Left renal cortex interstitium (tissue), 4 donors: ENCODE measurements around the gene KIAA1671. TPM values are rescaled to one million over a fixed set of nuclear protein-coding genes. Genes with fewer than 3 reads are reported as not detected.
"Not testable (repeated sequence)": the region's sequence is repeated elsewhere in the genome, so short reads cannot be mapped to it uniquely, and the experiment has no call there.

Source experiments
- DNase-seq, 4 donors: peaks; one replicate each; pipeline ENCODE4 v3.0.0-alpha.2; 2013; ENCODE audit warnings: low read depth in 4 of 4, low spot score in 2 of 4, missing footprints in 1 of 4
- polyA plus RNA-seq, 4 donors: library from polyadenylated mRNA; unstranded; fragments of 120-200 nt; gene quantifications; one replicate each; pipeline ENCODE4 v1.2.1, GENCODE V29; 2013; ENCODE audit not compliant: insufficient read length in 4 of 4

The KIAA1671 gene
- polyA plus RNA-seq, 4 donors: 22.2 to 26.0 (median 24.9) TPM

GRCh38 chr22:25183949-25184619 lies 231.6 kb downstream of the KIAA1671 start:
- DNase-seq: no peak

- DNase-seq: no peak
Observed at GRCh38 chr22:25186140-25186539, 233.6 kb downstream of the KIAA1671 start.

GRCh38 chr22:25187469-25187868 lies 235.0 kb downstream of the KIAA1671 start:
- DNase-seq: no peak

- DNase-seq: no peak
Observed at GRCh38 chr22:25192406-25192805, 239.9 kb downstream of the KIAA1671 start.

GRCh38 chr22:25193130-25193529 lies 240.6 kb downstream of the KIAA1671 start:
- no peak for DNase-seq

GRCh38 chr22:25193548-25193947 lies 241.0 kb downstream of the KIAA1671 start:
- peak in 1 of 4 donors; percentile 28 for DNase-seq

GRCh38 chr22:25196326-25196725 lies 243.8 kb downstream of the KIAA1671 start:
- DNase-seq: no peak

- DNase-seq: no peak
Observed at GRCh38 chr22:25197340-25197739, 244.8 kb downstream of the KIAA1671 start.

- peak in 2 of 4 donors; percentile 32 to 53 for DNase-seq
Observed at GRCh38 chr22:25199731-25200520, 247.4 kb downstream of the KIAA1671 start, which contains the start of gene CRYBB3. Gene CRYBB3, plus strand, starts transcription at chr22:25199858. Its CDS starts 1,539 bp downstream, at chr22:25201397.

GRCh38 chr22:25200967-25201366 lies 248.5 kb downstream of the KIAA1671 start:
- DNase-seq: no peak

- no peak for DNase-seq
Observed at GRCh38 chr22:25201557-25202273, 249.2 kb downstream of the KIAA1671 start.

- DNase-seq: peak in 1 of 4 donors; percentile 47
Observed at GRCh38 chr22:25202290-25202921, 249.9 kb downstream of the KIAA1671 start.

- no peak for DNase-seq
Observed at GRCh38 chr22:25203082-25203481, 250.6 kb downstream of the KIAA1671 start.

- not testable (repeated sequence) for DNase-seq
Observed at GRCh38 chr22:25204547-25204946, 252.0 kb downstream of the KIAA1671 start.

- DNase-seq: no peak
Observed at GRCh38 chr22:25205847-25206246, 253.3 kb downstream of the KIAA1671 start.

GRCh38 chr22:25206998-25207397 lies 254.5 kb downstream of the KIAA1671 start:
- DNase-seq: no peak

GRCh38 chr22:25207553-25208157 lies 255.1 kb downstream of the KIAA1671 start:
- DNase-seq: no peak

GRCh38 chr22:25208328-25208727 lies 255.8 kb downstream of the KIAA1671 start:
- no peak for DNase-seq

GRCh38 chr22:25208743-25209505 lies 256.4 kb downstream of the KIAA1671 start:
- no peak for DNase-seq

GRCh38 chr22:25210793-25211192 lies 258.3 kb downstream of the KIAA1671 start:
- DNase-seq: no peak
